Measurements from ENCODE around the gene NDUFA5. TPM values are rescaled to one million over a fixed set of nuclear protein-coding genes. Genes with fewer than 3 reads are reported as not detected.

NDUFA5 gene
- total RNA-seq, 2 donors from 2014 or later = 33.3 to 50.6 TPM

- Histone ChIP-seq H3K4me1 (no peaks in the 10 kb centered on the region), H3K27ac (no peak overlapping the region), H3K27me3 (no peaks in the 10 kb centered on the region), H3K4me3 (no peak overlapping the region), H3K9me3 (no peaks in the 10 kb centered on the region), H3K36me3 (replicated peaks in 1 of 2; ENCODE audit: insufficient read depth in 1 of 2, low read depth in 2 of 2) (no peaks in the 10 kb centered on the region)
- WGBS, 2 donors = 41 to 48% methylated on average over 3 of the region's 3 CpGs
- DNase-seq (no peak), ATAC-seq (no peak)
- TF ChIP-seq POLR2A (IDR thresholded peaks at IDR 0.05) = no peak
- TF ChIP-seq, protein P1, sequence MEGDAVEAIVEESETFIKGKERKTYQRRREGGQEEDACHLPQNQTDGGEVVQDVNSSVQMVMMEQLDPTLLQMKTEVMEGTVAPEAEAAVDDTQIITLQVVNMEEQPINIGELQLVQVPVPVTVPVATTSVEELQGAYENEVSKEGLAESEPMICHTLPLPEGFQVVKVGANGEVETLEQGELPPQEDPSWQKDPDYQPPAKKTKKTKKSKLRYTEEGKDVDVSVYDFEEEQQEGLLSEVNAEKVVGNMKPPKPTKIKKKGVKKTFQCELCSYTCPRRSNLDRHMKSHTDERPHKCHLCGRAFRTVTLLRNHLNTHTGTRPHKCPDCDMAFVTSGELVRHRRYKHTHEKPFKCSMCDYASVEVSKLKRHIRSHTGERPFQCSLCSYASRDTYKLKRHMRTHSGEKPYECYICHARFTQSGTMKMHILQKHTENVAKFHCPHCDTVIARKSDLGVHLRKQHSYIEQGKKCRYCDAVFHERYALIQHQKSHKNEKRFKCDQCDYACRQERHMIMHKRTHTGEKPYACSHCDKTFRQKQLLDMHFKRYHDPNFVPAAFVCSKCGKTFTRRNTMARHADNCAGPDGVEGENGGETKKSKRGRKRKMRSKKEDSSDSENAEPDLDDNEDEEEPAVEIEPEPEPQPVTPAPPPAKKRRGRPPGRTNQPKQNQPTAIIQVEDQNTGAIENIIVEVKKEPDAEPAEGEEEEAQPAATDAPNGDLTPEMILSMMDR (IDR thresholded peaks at IDR 0.05) = no peak
- intact Hi-C loops (cut with DNase I) = no loop called here
These were observed 43.3 kb upstream of the NDUFA5 start for GRCh38 chr7:123600876-123601275.

DNA sequence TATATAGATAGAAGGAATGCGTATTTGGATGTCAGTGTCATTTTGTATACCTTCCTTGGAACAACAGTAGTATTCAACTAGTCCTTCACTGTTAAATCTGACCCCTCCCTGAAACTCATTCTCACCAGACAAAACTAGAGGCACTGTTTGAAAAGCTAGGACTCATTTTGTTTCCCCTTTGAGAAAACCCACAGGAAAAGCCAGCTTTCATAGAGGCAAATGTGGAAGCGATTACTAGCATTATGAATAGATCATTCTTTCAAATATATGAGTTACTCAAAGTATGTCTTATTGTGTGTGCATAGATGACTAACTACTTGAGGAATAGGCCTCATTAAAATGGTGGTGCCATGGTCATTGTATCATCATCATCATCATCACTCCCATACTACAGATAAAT is 42.1 kb upstream of the NDUFA5 start:
- Histone ChIP-seq H3K9me3 (no peaks in the 10 kb centered on the region), H3K4me1 (no peaks in the 10 kb centered on the region), H3K27me3 (no peaks in the 10 kb centered on the region), H3K36me3 (replicated peaks in 1 of 2; ENCODE audit: insufficient read depth in 1 of 2, low read depth in 2 of 2) (no peaks in the 10 kb centered on the region), H3K4me3 (no peak overlapping the region), H3K27ac (no peak overlapping the region)
- intact Hi-C loops (cut with DNase I) = no loop called here
- ATAC-seq (no peak), DNase-seq (no peak)
- no peak for TF ChIP-seq POLR2A (IDR thresholded peaks at IDR 0.05)
- TF ChIP-seq, protein P1 (IDR thresholded peaks at IDR 0.05) = no peak
- WGBS, 2 donors = 86 to 88% methylated on average over 2 of the region's 2 CpGs

- no peak for TF ChIP-seq POLR2A (IDR thresholded peaks at IDR 0.05)
- TF ChIP-seq, protein P1 (IDR thresholded peaks at IDR 0.05) = no peak
- DNase-seq (peak in 1 of 4 donors; percentile 3), ATAC-seq (no peak)
- Histone ChIP-seq H3K4me1 (no peaks in the 10 kb centered on the region), H3K4me3 (no peak overlapping the region), H3K27ac (no peak overlapping the region), H3K36me3 (replicated peaks in 1 of 2; ENCODE audit: insufficient read depth in 1 of 2, low read depth in 2 of 2) (no peaks in the 10 kb centered on the region), H3K9me3 (no peaks in the 10 kb centered on the region), H3K27me3 (no peaks in the 10 kb centered on the region)
- WGBS, 2 donors = 65 to 70% methylated on average over 3 of the region's 3 CpGs
- intact Hi-C loops (cut with DNase I) = no loop called here
These were observed 41.0 kb upstream of the NDUFA5 start for GRCh38 chr7:123598657-123599056.

DNA sequence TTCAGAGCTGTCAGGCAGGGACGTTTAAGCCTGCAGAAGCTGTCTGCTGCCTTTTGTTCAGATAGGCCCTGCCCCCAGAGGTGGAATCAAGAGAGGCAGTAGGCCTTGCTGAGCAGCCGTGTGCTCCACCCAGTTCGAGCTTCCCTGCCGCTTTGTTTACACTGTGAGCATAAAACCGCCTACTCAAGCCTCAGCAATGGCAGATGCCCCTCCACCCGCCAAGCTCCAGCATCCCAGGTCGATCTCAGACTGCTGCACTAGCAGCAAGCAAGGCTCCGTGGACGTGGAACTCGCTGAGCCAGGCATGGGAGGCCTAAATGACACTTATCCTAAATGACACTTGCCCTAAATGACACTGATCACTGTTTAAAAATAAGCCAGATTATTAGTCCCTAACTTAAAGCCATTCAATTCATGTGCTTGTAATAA is 37.2 kb upstream of the NDUFA5 start:
- Histone ChIP-seq H3K9me3 (no peaks in the 10 kb centered on the region), H3K4me3 (no peak overlapping the region), H3K27me3 (no peaks in the 10 kb centered on the region), H3K36me3 (replicated peaks in 1 of 2; ENCODE audit: insufficient read depth in 1 of 2, low read depth in 2 of 2) (no peaks in the 10 kb centered on the region), H3K27ac (no peak overlapping the region), H3K4me1 (no peaks in the 10 kb centered on the region)
- WGBS, 2 donors = 42 to 60% methylated on average over 6 to 9 of the region's 10 CpGs
- DNase-seq (no peak), ATAC-seq (no peak)
- no peak for TF ChIP-seq POLR2A (IDR thresholded peaks at IDR 0.05)
- TF ChIP-seq, protein P1 (IDR thresholded peaks at IDR 0.05) = no peak
- intact Hi-C loops (cut with DNase I) = no loop called here

DNA sequence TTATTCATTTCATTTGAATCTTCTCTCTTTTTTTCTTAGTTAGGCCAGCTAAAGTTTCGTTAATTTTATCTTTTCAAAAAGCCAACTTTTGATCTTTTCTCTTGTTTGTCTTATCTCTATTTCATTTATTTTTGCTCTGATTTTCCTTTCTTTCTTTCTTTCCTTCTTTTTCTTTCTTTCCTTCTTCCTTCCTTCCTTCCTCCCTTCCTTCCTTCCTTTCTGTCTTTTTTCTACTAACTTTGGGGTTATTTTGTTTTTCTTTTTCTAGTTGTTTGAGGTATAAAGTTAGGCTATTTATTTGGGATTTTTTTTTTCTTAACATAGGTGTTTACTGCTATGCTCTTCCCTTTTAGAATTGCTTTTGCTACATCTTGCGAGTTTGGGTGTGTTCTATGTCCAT is 30.8 kb upstream of the NDUFA5 start:
- TF ChIP-seq, protein P1 (IDR thresholded peaks at IDR 0.05) = no peak
- no peak for TF ChIP-seq POLR2A (IDR thresholded peaks at IDR 0.05)
- intact Hi-C loops (cut with DNase I) = no loop called here
- no peak for ATAC-seq

More for the DNA sequence above, 30.8 kb upstream of the NDUFA5 start:
- no peak for DNase-seq
- Histone ChIP-seq H3K4me1 (no peaks in the 10 kb centered on the region), H3K4me3 (no peak overlapping the region), H3K9me3 (no peaks in the 10 kb centered on the region), H3K27ac (no peak overlapping the region), H3K36me3 (replicated peaks in 1 of 2; ENCODE audit: insufficient read depth in 1 of 2, low read depth in 2 of 2) (no peaks in the 10 kb centered on the region), H3K27me3 (no peaks in the 10 kb centered on the region)
- WGBS, 2 donors = 72 to 82% methylated on average over 2 of the region's 2 CpGs
